Trophoblast cell (in vitro differentiated cells and primary cell): ENCODE results near the gene NMRAL1. TPM values are rescaled to one million over a fixed set of nuclear protein-coding genes. Genes with fewer than 3 reads are reported as not detected.

ENCODE experiments used
- DNase-seq, 2 donors: peaks; one replicate each; pipeline ENCODE4 v3.0.0-alpha.2; 2016
- H2AFZ ChIP-seq: 2 replicates; pipeline ENCODE4 v1.6.1; 2013; ENCODE audit warnings: low read length, moderate library complexity, mild to moderate bottlenecking; ENCODE audit not compliant: insufficient read depth, poor library complexity
- H2AK5ac ChIP-seq: 2 replicates; pipeline ENCODE4 v1.6.1; 2013; ENCODE audit warnings: mild to moderate bottlenecking, low read length
- H2BK120ac ChIP-seq: 2 replicates; pipeline ENCODE4 v1.6.1; 2013; ENCODE audit warnings: low read length, mild to moderate bottlenecking, moderate library complexity; ENCODE audit not compliant: insufficient read depth, poor library complexity
- H2BK12ac ChIP-seq: 2 replicates; pipeline ENCODE4 v1.6.1; 2013; ENCODE audit warnings: mild to moderate bottlenecking, low read length, moderate library complexity
- H2BK5ac ChIP-seq: 2 replicates; pipeline ENCODE4 v1.6.1; 2013; ENCODE audit warnings: low read length, low read depth, moderate library complexity, mild to moderate bottlenecking; ENCODE audit not compliant: poor library complexity
- H3K14ac ChIP-seq: 2 replicates; pipeline ENCODE4 v1.6.1; 2013; ENCODE audit warnings: mild to moderate bottlenecking, low read length
- H3K18ac ChIP-seq: 2 replicates; pipeline ENCODE4 v1.6.1; 2013; ENCODE audit warnings: mild to moderate bottlenecking, low read length
- H3K23ac ChIP-seq: 2 replicates; pipeline ENCODE4 v1.6.1; 2013; ENCODE audit warnings: low read length
- H3K27ac ChIP-seq: 2 replicates; pipeline ENCODE4 v1.5.1; 2013; ENCODE audit warnings: low read depth, mild to moderate bottlenecking, inconsistent platforms, low read length, moderate library complexity
- H3K27me3 ChIP-seq: 2 replicates; pipeline ENCODE4 v1.6.1; 2013; ENCODE audit warnings: inconsistent platforms, mild to moderate bottlenecking, low read length, moderate library complexity; ENCODE audit not compliant: insufficient read depth
- H3K36me3 ChIP-seq, 2 experiments: 1 replicate in 1 of 2; 2 replicates in 1 of 2; pipeline ENCODE4 v1.6.1; 2013; ENCODE audit warnings: low read length in 2 of 2, mild to moderate bottlenecking in 2 of 2, moderate library complexity in 1 of 2; ENCODE audit not compliant: insufficient read depth in 2 of 2, control insufficient read depth in 1 of 2
- H3K4ac ChIP-seq: 2 replicates; pipeline ENCODE4 v1.6.1; 2013; ENCODE audit warnings: low read depth, mild to moderate bottlenecking, low read length, moderate library complexity
- H3K4me1 ChIP-seq, 2 experiments: 1 replicate in 1 of 2; 2 replicates in 1 of 2; pipeline ENCODE4 v1.6.1; 2013; ENCODE audit warnings: low read length in 2 of 2, mild to moderate bottlenecking in 2 of 2, moderate library complexity in 1 of 2; ENCODE audit not compliant: insufficient read depth in 2 of 2, control insufficient read depth in 1 of 2
- H3K4me2 ChIP-seq: 2 replicates; pipeline ENCODE4 v1.6.1; 2013; ENCODE audit warnings: inconsistent platforms, mild to moderate bottlenecking, low read length, moderate library complexity
- H3K4me3 ChIP-seq: 2 replicates; pipeline ENCODE4 v1.5.1; 2013; ENCODE audit warnings: mild to moderate bottlenecking, low read depth, low read length, inconsistent platforms
- H3K79me1 ChIP-seq: one replicate; pipeline ENCODE4 v1.6.1; 2013; ENCODE audit warnings: low read length
- H3K79me2 ChIP-seq: 2 replicates; pipeline ENCODE4 v1.6.1; 2013; ENCODE audit warnings: low read length, mild to moderate bottlenecking; ENCODE audit not compliant: control insufficient read depth, insufficient read depth, poor library complexity
- H3K9ac ChIP-seq: 2 replicates; pipeline ENCODE4 v1.6.1; 2013; ENCODE audit warnings: mild to moderate bottlenecking, low read length
- H3K9me3 ChIP-seq: 2 replicates; pipeline ENCODE4 v1.6.1; 2013; ENCODE audit warnings: low read depth, mild to moderate bottlenecking, control low read depth, inconsistent platforms, low read length; ENCODE audit not compliant: insufficient read depth
- H4K12ac ChIP-seq: 2 replicates; pipeline ENCODE4 v1.6.1; 2013; ENCODE audit warnings: low read depth, mild to moderate bottlenecking, low read length, moderate library complexity
- H4K8ac ChIP-seq: 2 replicates; pipeline ENCODE4 v1.6.1; 2013; ENCODE audit warnings: low read depth, mild to moderate bottlenecking, low read length, moderate library complexity
- H4K91ac ChIP-seq: one replicate; pipeline ENCODE4 v1.6.1; 2013; ENCODE audit warnings: low read depth, mild to moderate bottlenecking, low read length, moderate library complexity
- WGBS: extraction: QIAGEN DNeasy Blood & Tissue Kit; methylation state at CpG from one replicate; pipeline ENCODE4 v1.1.7; 2013; ENCODE audit warnings: missing lambda C conversion rate; ENCODE audit not compliant: insufficient read length, insufficient coverage; ENCODE audit errors: extremely low coverage; 5-methylcytosine and 5-hydroxymethylcytosine counted together
- polyA plus RNA-seq: library from polyadenylated mRNA; stranded (reverse); fragments of 200-250 nt; gene quantifications from 2 replicates; pipeline ENCODE4 v1.2.3, GENCODE V29; 2013

Gene NMRAL1
- 55.3 and 56.9 TPM in 2 replicates for polyA plus RNA-seq

DNA sequence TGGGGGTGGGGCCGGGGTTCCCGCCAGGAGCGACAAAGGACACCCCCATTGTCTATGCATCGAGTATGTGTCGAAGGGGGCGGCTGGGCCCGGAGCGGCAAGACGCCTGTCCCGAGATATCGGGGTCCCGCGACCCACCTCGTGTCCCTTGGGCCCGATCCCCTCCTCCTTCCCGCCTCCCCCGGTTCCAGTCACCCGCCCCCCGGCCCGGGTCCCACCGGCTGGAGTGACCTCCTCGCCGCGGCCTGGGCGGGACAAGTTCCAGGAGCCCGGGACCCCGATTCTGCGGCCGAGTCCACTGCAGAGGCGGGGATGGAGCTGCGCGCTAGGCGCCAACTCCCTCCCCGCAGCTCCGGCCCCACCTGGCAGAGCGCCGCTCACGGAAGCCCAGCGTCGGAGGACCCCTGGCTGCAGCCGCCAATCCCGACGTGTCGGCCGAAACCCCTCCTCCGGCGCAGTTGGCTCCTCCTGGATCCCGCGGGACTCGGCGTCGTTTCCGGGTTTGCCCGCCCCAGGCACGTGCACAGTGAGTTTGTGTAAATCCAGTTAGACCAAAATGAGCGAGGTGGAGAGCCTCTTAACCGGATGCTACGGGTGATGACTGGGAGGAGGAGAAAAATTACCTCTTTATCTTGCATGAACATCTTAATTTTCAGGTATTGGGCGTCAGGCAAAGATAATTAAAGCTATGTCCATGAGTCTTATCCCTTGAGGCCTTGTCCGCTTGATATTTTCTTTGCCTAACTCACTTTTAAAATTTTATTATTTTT, at the start of gene NMRAL1:
NMRAL1 (minus strand) TSS at position 434 of the 770 bp plus-strand sequence. CDS start 493 bp downstream, outside the sequence.
- DNase-seq = peak; percentile 96 to 99
- Histone ChIP-seq H3K4me3 (peak within 1 kb of the TSS; percentile 81), H4K8ac (peak within 1 kb of the TSS; percentile 80), H3K4ac (peak within 1 kb of the TSS; percentile 98), H2BK5ac (peak within 1 kb of the TSS; percentile 83), H2AFZ (peak within 1 kb of the TSS; percentile 81), H3K9me3 (peaks cover 3% of the 10 kb centered on the region), H2AK5ac (peak within 1 kb of the TSS; percentile 83), H3K79me1 (peaks cover 12% of the 10 kb centered on the region), H3K27ac (peak within 1 kb of the TSS; percentile 43), H3K14ac (peak within 1 kb of the TSS; percentile 72), H3K27me3 (no peaks in the 10 kb centered on the region), H3K23ac (no peak within 1 kb of the TSS), H3K4me1 (peaks cover 8 to 9% of the 10 kb centered on the region in 2 experiments), H2BK120ac (peak within 1 kb of the TSS; percentile 21), H3K9ac (peak within 1 kb of the TSS; percentile 83), H3K18ac (peak within 1 kb of the TSS; percentile 76), H3K36me3 (peaks cover under 1% of the 10 kb centered on the region in 2 experiments), H4K91ac (peak within 1 kb of the TSS; percentile 91), H3K79me2 (peaks cover 14% of the 10 kb centered on the region), H3K4me2 (peak within 1 kb of the TSS; percentile 80), H2BK12ac (peak within 1 kb of the TSS; percentile 43), H4K12ac (peak within 1 kb of the TSS; percentile 74)
- no CpG with 5 or more reads among the region's 60 CpGs for WGBS

DNA sequence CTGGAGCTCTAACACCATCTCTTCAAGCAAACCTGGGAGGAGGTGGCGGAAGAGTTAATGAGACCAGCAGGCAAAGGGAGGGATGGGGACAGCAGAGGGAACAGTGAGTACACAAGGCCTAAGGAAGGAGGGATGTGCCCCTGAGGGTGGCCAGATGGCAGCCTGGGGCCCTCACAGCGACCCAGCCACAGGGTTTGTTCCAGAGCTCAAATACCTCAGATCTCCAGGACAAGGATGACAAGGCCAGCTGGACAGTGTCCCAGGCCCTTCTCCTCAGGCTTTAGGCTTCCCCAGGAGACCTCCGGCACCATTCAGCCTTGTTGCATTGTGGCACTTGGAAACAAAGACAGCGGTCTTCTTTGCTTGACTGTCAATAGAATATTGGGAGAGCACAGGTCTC, 49.3 kb upstream of the NMRAL1 start:
- no peaks in the 10 kb centered on the region for H3K79me2 ChIP-seq
- H3K9ac ChIP-seq = no peak overlapping the region
- H3K4ac ChIP-seq = no peak overlapping the region
- H2BK120ac ChIP-seq = no peak overlapping the region
- H3K36me3 ChIP-seq = no peaks in the 10 kb centered on the region
- no peak overlapping the region for H3K23ac ChIP-seq
- H4K91ac ChIP-seq = no peak overlapping the region
- H3K9me3 ChIP-seq = no peaks in the 10 kb centered on the region
- no peak overlapping the region for H3K14ac ChIP-seq
- H3K4me3 ChIP-seq = no peak overlapping the region
- H4K12ac ChIP-seq = no peak overlapping the region
- no peak overlapping the region for H3K18ac ChIP-seq
- no peak overlapping the region for H2AFZ ChIP-seq
- no peaks in the 10 kb centered on the region for H3K79me1 ChIP-seq
- no peak overlapping the region for H2BK5ac ChIP-seq
- no peak overlapping the region for H3K27ac ChIP-seq
- H3K4me1 ChIP-seq = peaks cover 0 to under 1% of the 10 kb centered on the region in 2 experiments
- H2AK5ac ChIP-seq = no peak overlapping the region
- no peak overlapping the region for H2BK12ac ChIP-seq
- H3K4me2 ChIP-seq = no peak overlapping the region
- no CpG with 5 or more reads among the region's 4 CpGs for WGBS
- no peak for DNase-seq
- no peak overlapping the region for H4K8ac ChIP-seq
- H3K27me3 ChIP-seq = no peaks in the 10 kb centered on the region

DNA sequence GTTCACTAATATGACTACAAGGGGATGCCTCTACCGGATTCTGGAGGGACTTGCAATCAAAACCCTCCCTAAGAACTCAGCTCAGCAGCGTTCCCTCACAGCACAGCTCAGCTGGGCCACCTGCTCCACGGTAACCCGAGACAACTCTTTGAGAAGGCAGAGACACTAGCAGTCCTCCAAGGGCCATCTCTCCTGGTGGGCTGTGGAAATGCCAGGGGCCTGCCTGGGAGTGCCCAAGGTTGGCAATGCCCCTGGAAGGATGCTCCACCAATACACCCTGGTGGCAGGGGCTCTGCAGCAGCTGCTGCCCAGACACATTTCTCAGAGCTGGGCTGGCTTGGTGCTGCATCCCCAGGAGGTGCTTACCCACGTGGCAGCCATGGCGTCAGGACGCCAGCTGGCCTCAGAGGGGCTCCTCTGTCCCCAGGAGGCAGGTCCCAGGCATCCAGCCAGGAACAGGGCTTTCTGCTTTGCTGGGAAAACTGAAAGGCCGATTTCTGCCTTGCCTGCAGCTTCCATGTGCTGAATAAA, 47.7 kb upstream of the NMRAL1 start:
- no peaks in the 10 kb centered on the region for H3K79me1 ChIP-seq
- no peak overlapping the region for H2AK5ac ChIP-seq
- no peak overlapping the region for H3K9ac ChIP-seq
- no peak overlapping the region for H3K14ac ChIP-seq
- no peak overlapping the region for H4K8ac ChIP-seq
- H3K4me1 ChIP-seq = no peaks in the 10 kb centered on the region
- H3K4me3 ChIP-seq = no peak overlapping the region
- no peak overlapping the region for H3K18ac ChIP-seq
- WGBS = no CpG with 5 or more reads among the region's 8 CpGs
- no peaks in the 10 kb centered on the region for H3K79me2 ChIP-seq
- no peak overlapping the region for H2BK5ac ChIP-seq
- DNase-seq = no peak
- H4K91ac ChIP-seq = no peak overlapping the region
- H3K4ac ChIP-seq = no peak overlapping the region
- H4K12ac ChIP-seq = no peak overlapping the region
- no peaks in the 10 kb centered on the region for H3K9me3 ChIP-seq
- no peak overlapping the region for H3K27ac ChIP-seq
- H2BK120ac ChIP-seq = no peak overlapping the region
- no peak overlapping the region for H2BK12ac ChIP-seq
- no peaks in the 10 kb centered on the region for H3K27me3 ChIP-seq
- H3K4me2 ChIP-seq = no peak overlapping the region
- no peak overlapping the region for H3K23ac ChIP-seq
- no peaks in the 10 kb centered on the region for H3K36me3 ChIP-seq
- H2AFZ ChIP-seq = no peak overlapping the region

DNA sequence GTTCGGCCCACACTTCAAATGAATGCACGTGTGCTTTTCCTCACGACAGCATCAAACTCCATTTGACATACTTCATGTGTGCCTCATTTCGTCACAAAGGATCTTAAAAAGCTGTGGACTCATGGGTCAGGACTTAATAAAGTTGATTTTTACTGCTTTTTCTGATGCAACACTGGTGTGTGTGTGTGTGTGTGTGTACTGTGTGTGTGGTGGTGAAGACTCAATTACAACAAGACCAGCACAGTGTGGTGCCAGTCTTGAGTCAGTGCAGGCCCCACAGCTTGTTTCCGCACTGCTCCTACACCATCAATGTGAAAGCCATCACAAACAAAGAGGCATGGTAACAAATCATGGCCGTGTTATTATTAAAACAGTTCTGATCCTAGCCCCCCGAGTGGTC, 46.5 kb upstream of the NMRAL1 start:
- Histone ChIP-seq H2BK120ac (no peak overlapping the region), H3K18ac (no peak overlapping the region), H2BK12ac (no peak overlapping the region), H4K8ac (no peak overlapping the region), H3K36me3 (no peaks in the 10 kb centered on the region), H3K9ac (no peak overlapping the region), H3K79me2 (no peaks in the 10 kb centered on the region), H3K27me3 (no peaks in the 10 kb centered on the region), H2AFZ (no peak overlapping the region), H3K4me1 (no peaks in the 10 kb centered on the region), H3K9me3 (no peaks in the 10 kb centered on the region), H4K91ac (no peak overlapping the region), H3K4ac (no peak overlapping the region), H3K23ac (no peak overlapping the region), H3K4me3 (no peak overlapping the region), H4K12ac (no peak overlapping the region), H3K4me2 (no peak overlapping the region), H3K27ac (no peak overlapping the region), H3K79me1 (no peaks in the 10 kb centered on the region), H2BK5ac (no peak overlapping the region), H2AK5ac (no peak overlapping the region), H3K14ac (no peak overlapping the region)
- WGBS = no CpG with 5 or more reads among the region's 7 CpGs
- no peak for DNase-seq
